ENCODE measurements around the gene TEX22.

Gene TEX22

DNA sequence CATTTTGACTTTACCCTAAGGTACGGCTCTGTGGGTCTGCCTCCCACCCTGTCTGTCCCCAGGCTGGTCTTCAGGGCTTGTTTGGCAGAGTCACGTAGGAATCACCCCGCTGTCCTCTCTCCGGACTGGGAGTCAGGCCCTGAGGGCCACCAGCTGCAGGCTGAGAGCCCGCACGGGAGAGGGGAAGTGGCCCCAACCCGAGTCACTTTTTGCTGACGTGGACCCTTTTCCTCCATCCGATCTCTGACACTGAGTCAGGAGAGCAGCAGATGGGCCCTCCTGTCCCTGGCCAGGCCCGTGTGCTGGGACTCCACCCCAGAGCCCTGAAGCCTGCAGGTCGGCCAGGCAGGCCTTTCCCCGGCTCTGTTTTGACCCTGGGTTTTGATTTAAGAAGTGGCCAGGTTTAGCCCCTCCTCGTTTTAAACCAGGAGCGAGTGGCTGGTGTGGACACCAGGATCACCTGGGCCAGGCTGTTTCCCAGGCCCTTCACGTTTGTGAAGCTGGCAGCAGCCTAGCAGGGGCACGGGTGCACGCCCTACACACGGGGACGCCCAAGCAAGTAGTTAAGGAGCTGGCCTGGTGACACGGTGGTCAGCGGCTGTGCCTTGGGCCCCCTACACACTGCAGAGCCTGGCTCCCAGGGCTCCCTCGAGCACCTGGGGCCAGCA lies 12.5 kb upstream of the TEX22 start:
- DNase-seq: no peak

GRCh38 chr14:105386581-105387529 lies 11.5 kb upstream of the TEX22 start:
- no peak for DNase-seq

DNA sequence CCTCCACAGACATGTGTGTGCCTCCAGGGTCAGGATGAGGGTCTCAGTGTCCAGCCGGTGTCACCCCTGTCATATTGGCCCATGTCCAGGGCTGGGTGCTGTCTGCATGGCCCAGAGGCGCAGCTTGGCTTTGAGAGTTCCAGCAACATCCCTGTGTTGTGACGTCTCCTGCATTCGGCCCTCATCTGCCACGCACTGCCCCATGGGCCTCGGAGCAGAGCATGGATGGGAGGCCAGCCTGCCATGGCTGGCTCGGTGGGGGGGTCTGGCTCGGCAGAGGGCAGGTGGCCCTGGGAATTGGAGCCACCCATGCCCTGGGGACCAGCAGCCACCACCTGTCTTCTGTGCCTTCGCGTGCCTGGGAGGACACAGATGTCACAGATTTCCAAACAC lies 10.8 kb upstream of the TEX22 start:
- no peak for DNase-seq

DNA sequence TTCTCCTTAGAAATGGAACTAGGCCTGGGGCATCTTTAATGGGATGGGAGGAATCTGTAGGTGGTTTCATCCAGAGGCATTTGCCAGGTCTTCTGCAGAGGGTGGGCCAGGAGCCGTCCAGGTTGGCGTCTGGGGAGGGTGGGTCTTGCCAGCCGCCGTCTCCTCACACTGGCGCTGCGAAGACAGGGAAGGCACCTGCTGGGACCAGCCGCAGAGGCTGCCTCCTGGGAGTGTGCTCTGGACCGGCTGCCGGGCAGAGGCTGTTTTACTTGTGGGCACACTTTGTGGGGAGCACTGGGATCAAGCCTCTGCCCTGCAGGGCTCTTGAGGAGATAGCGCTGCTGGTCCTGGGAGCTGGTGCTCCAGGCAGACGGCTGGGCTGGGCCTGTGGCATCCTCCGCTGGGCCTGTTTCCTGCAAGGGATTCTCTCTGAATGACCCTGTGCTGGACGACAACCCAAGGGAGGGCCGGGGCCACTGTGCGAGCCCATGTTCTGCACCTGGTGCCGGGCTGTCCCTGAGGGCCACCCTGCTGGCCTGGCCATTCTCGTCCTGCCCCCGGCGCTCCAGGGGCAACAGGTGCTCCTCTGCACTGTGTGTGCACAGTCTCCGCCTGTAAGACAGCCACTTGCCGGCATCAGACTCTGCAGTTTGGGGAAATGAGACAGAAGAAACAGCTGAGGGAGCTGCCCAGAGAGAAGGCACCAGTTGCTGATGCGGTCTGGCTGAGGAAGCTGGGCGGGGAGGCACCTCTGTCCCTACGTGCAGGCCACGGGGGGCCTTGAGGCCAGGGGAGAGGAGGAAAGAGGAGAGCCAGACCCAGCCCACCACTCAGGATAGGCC lies 10.0 kb upstream of the TEX22 start:
- DNase-seq: no peak

- DNase-seq: no peak
These were observed 9.4 kb upstream of the TEX22 start for GRCh38 chr14:105388976-105389375.

GRCh38 chr14:105389534-105389933 lies 8.8 kb upstream of the TEX22 start:
- no peak for DNase-seq

DNA sequence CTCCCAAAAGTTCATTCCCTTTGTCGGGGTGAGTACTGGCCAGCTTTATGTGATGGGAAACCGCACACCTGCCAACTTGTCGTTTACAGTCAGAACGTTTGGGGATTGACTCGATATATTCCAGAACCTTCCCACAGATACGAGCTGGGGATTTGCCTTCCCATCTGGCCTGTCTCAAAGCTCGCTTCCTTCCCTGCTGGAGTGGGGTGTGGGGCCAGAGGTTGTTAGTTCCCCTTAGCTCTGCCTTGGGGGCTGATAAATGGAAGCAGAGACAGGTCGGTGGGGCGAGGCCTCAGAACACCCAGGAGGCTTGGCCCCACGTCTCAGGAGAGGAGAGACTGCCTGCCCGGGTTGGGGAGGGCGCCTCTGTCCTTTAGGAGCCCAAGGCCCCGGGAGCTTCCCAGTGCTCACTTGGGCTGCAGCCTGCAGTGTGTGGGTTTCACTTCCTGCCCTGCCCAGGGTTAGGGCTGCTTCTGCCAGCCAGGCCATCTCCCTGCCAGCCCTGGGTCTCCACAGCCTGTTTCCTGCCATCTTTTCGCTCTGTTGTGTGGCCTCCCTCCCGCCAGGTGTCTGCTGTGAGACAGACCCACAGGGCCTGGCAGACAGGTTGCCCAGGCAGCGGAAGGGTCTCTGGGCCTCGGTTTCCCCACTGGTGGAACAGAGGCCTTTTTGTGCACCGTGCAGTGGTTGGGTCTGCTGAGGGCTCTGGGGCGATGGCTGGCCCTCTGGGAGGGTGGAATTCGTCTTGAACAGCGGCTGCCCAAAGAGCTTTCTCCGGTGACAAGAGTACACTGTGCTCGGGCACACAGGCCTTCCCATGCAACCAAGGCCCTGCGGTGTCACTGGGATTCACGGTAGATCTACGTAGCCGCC lies 8.1 kb upstream of the TEX22 start:
- no peak for DNase-seq

GRCh38 chr14:105390849-105391500 lies 7.4 kb upstream of the TEX22 start:
- DNase-seq: no peak

- no peak for DNase-seq
These were observed 6.8 kb upstream of the TEX22 start for GRCh38 chr14:105391541-105391940.

DNA sequence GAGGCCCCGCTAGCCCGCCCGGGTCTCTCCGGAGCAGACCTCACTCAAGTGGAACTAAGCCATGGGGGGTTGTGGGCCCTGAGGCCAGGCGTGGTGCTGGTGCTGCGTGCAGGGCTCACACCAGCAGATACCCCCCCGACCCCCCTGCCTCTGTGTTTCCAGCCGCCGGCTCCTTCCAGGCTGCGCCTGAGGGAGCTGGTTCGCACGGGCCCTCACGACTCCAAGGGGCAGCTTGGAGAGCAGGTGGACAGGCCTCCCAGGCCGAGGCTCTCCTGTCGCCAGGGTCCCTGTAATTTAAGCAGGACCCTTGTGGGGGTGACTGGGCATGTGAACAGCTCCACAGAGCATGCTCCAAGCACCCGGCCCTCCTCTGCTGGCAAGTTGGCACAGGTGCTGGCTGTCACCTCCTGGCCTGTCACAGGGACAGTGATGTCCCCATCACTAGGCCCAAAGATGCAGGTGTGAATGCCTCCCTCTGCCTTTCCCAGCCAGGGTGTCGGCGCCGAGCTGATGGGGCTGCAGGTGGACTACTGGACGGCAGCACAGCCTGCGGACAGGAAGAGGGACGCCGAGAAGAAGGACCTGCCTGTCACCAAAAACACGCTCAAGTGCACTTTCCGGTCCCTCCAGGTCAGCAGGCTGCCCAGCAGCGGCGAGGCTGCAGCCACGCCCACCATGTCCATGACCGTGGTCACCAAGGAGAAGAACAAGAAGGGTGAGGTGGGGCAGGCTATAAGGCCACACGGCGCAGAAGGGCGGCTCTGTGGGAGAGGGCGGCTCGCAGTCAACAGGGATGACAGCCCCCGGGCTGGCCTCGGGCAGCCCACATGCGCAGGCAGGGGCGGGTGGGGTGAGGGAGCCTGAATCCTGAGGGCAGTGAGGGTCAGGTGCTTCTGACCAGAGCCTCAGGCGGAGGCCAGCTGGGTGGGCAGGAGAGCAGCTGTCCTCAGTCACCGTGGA lies 5.9 kb upstream of the TEX22 start:
- DNase-seq: no peak

DNA sequence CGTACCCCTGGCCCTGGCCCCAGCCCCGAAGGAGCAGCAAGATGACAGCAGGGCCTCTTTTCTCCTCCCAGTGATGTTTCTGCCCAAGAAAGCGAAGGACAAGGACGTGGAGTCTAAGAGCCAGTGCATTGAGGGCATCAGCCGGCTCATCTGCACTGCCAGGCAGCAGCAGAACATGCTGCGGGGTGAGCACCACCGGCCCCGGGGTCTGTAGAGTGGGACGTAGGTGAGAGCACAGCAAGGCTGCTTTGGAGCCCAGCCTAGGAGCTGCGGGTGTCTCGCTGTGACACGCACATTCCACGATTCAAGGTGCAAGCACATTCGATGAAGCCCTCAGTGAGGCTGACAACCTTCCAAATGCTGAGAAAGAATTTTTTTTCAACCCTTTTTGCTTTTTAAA lies 5.2 kb upstream of the TEX22 start:
- no peak for DNase-seq

GRCh38 chr14:105394714-105395537 lies 3.4 kb upstream of the TEX22 start:
- no peak for DNase-seq

- no peak for DNase-seq
These were observed 2.8 kb upstream of the TEX22 start for GRCh38 chr14:105395538-105395854.

GRCh38 chr14:105397350-105397931 lies 897 bp upstream of the TEX22 start:
- DNase-seq: no peak

GRCh38 chr14:105398726-105399465 lies 558 bp downstream of the TEX22 start:
- peak; percentile 42 for DNase-seq

GRCh38 chr14:105399466-105399775 lies 1.1 kb downstream of the TEX22 start:
- no peak for DNase-seq

- DNase-seq: no peak
These were observed 1.7 kb downstream of the TEX22 start for GRCh38 chr14:105400016-105400415.

DNA sequence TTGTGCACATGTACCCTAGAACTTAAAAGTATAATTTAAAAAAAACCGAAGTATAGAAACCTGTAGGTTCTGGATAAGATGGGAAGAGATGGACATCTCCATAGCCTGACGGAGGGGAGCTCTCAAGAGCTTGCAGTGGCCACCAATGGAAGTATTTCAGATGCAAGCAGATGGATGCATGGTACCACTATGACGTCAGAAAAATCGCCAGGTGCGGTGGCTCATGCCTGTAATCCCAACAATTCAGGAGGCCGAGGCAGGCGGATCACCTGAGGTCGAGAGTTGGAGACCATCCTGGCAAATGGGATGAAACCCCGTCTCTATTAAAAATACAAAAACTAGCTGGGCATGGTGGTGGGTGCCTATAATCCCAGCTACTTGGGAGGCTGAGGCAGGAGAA lies 3.4 kb downstream of the TEX22 start:
- DNase-seq: no peak

DNA sequence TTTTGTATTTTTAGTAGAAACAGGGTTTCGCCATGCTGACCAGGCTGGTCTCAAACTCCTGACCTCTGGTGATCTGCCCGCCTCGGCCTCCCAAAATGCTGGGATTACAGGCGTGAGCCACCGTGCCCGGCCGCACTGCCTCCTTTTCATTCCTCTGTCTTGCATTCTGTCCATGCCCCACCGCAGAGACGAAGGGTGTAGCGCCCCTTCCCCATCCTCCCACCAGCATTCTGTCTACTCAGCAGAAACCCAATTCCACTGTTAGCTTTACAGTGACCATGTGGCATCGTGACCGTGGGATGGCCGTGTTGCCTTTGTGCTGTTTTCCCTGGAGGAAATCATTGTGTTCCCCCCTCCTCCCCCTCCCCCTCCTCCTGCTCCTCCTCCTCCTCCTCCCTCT lies 10.3 kb downstream of the TEX22 start:
- DNase-seq: no peak
